Esophagus muscularis mucosa (tissue), 4 donors: ENCODE data around the gene C13orf46. TPM values are rescaled to one million over a fixed set of nuclear protein-coding genes. Genes with fewer than 3 reads are reported as not detected.

Experiments used
- DNase-seq: peaks from one replicate; pipeline ENCODE4 v3.0.0-alpha.2; 2017; ENCODE audit errors: extremely low spot score
- H3K27ac ChIP-seq, 4 donors: fragments of 200-600 bp; sonication (generic); replicated peaks in 1 of 4; 1 replicate in 3 of 4; 2 replicates in 1 of 4; pipeline ENCODE4 v1.5.1; 2016 to 2019; ENCODE audit warnings: mild to moderate bottlenecking in 1 of 4
- H3K27me3 ChIP-seq, 4 donors: fragments of 200-600 bp; sonication (generic); one replicate each; pipeline versions ENCODE4 v1.5.1 to v1.6.0; 2016 to 2019
- H3K36me3 ChIP-seq, 4 donors: fragments of 200-600 bp; sonication (generic); one replicate each; pipeline ENCODE4 v1.5.1; 2016 to 2019
- H3K4me1 ChIP-seq, 4 donors: fragments of 200-600 bp; sonication (generic); one replicate each; pipeline ENCODE4 v1.5.1; 2016 to 2019
- H3K4me3 ChIP-seq, 4 donors: fragments of 200-600 bp; sonication (generic); 1 replicate in 2 of 4; 2 replicates in 2 of 4; pipeline ENCODE4 v1.5.1; 2016 to 2019; ENCODE audit warnings: mild to moderate bottlenecking in 4 of 4, moderate library complexity in 1 of 4
- H3K9me3 ChIP-seq, 4 donors: fragments of 200-600 bp; sonication (generic); 1 replicate in 3 of 4; 2 replicates in 1 of 4; pipeline ENCODE4 v1.5.1; 2016 to 2019
- EP300 ChIP-seq: sonication (generic); formaldehyde crosslinking; IDR thresholded peaks from one replicate; pipeline ENCODE4 v1.6.1; 2017; ENCODE audit warnings: antibody characterized with exemption
- POLR2A ChIP-seq: fragments of 450-650 bp; IDR thresholded peaks from one replicate; pipeline ENCODE4 v1.6.1; 2017; ENCODE audit warnings: antibody characterized with exemption, moderate library complexity, mild to moderate bottlenecking, low read depth
- POLR2AphosphoS5 ChIP-seq, 2 donors: sonication (generic); formaldehyde crosslinking; IDR thresholded peaks; one replicate each; pipeline ENCODE4 v1.6.1; 2017; ENCODE audit warnings: antibody characterized with exemption in 2 of 2
- WGBS: methylation state at CpG from one replicate; pipeline ENCODE4 v1.1.5; 2018; 5-methylcytosine and 5-hydroxymethylcytosine counted together
- intact Hi-C: fragments of 100-400 bp; cut with DNase I; formaldehyde crosslinking; loops from one replicate; pipeline ENCODE4 v1.15.1; 2023
- total RNA-seq, 4 donors: library from RNA; depleted of rRNA; stranded (reverse); fragments of >200 nt; gene quantifications; one replicate each; pipeline versions ENCODE4 v1.1.0 to v1.2.1, GENCODE V29; 2016
- TF ChIP-seq, protein P1 (sequence below), 3 experiments: fragments of 200-600 bp in 2 of 3; fragments of 450-650 bp in 1 of 3; sonication (generic) in 2 of 3; IDR thresholded peaks; one replicate each; pipeline ENCODE4 v1.5.1; 2017 to 2019; ENCODE audit warnings: antibody characterized with exemption in 3 of 3, mild to moderate bottlenecking in 2 of 3, moderate library complexity in 1 of 3

Gene C13orf46
- total RNA-seq, 4 donors from 2014 or later, result 0.17 to 2.1 (median 0.89) TPM

DNA sequence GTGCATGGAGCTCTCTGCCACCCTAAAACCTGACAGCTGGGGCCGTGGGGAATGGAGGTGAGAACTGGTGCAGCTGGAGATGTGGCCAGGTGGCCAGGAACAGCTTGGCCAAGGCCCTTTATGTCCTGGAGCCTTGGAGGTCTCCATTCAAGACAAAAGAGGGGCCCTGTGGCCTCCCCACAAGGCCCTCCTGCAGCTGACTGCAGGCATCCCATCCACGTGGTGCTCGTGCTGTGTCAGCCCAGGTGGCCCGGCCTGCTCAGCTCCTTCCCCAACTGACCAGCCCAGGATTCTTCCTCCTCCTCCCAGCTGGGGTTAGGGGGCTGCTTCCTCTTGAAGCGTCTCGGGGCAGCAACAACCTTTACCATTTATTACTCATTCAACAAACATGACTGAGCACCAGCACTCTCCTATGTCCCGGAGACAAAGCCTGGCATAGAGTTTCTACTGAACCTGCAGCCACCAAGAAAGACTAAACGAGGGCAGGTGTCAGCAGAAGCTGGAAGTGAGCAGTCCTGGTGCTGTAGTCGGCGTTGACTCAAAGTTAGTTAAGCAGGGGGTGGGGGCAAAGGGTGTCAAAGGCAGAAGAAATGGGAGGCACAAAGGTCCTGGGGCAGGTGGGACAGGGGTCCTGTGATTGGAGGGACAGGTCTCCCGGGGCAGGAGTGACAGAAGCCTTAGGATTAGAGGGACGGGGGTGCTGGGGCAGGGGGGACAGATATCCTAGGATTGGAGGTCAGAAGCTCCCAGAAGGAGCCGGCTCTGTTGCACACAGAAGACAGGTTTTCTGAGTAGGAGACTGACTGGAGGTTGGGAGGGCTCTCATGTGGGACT lies 23.3 kb upstream of the C13orf46 start:
- H3K9me3 ChIP-seq, result no peaks in the 10 kb centered on the region
- peaks cover 0 to 20% (median 15%) of the 10 kb centered on the region in 4 donors for H3K4me1 ChIP-seq
- intact Hi-C loops, result no loop called here
- no peaks in the 10 kb centered on the region for H3K27me3 ChIP-seq
- H3K36me3 ChIP-seq, result peaks cover 11 to 78% (median 35%) of the 10 kb centered on the region in 4 donors
- TF ChIP-seq EP300, result no peak
- no peak for TF ChIP-seq POLR2A
- TF ChIP-seq, protein P1, sequence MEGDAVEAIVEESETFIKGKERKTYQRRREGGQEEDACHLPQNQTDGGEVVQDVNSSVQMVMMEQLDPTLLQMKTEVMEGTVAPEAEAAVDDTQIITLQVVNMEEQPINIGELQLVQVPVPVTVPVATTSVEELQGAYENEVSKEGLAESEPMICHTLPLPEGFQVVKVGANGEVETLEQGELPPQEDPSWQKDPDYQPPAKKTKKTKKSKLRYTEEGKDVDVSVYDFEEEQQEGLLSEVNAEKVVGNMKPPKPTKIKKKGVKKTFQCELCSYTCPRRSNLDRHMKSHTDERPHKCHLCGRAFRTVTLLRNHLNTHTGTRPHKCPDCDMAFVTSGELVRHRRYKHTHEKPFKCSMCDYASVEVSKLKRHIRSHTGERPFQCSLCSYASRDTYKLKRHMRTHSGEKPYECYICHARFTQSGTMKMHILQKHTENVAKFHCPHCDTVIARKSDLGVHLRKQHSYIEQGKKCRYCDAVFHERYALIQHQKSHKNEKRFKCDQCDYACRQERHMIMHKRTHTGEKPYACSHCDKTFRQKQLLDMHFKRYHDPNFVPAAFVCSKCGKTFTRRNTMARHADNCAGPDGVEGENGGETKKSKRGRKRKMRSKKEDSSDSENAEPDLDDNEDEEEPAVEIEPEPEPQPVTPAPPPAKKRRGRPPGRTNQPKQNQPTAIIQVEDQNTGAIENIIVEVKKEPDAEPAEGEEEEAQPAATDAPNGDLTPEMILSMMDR (IDR thresholded peaks at IDR 0.05), result no peak
- no peak for TF ChIP-seq POLR2AphosphoS5 (IDR thresholded peaks at IDR 0.05)
- no peak for DNase-seq
- WGBS, result 81% methylated on average over 11 of the region's 13 CpGs
- H3K4me3 ChIP-seq, result no peak overlapping the region
- peak overlapping the region in 2 of 4 donors; percentile 49 to 68 for H3K27ac ChIP-seq

DNA sequence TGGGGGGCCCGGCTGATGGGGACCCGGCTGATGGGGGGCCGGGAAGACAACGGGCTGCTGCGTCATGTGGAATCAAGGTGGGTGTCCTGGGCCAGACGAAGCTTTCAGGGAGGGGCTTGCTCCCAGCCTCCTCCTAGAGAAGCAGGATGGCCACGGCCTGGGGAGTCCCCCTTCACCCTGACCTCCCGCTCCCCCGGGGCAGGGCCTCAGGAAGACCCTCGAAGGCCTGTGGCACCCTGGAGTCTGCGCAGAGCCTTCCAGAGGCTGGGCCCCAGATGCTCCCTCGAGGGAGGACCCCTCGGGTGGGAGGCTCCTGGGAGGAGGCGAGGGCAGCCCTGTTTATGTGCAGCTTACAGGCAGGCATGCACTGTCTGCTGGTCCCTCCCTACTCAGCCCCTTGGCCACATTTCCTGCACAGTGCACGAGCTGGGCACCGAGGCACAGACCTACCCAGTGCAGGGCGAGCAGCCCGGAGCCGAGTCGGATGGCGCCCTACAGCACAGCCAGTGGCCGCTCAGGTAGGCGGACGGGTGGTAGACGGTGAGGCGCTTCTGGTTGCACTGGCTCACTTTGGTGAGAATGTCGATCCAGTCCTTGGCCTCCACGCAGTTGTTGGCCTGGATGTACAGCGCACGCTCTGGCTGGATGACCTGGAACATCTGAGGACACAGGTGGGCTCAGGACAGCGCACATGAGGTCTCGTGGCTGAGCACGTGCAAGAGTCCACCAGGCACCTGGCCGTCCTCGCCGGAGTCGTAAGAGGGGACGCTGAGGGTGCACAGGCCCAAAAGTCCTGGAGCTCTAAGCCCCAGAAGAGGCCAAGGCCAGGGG lies 22.4 kb upstream of the C13orf46 start:
- peaks cover 0 to 20% (median 15%) of the 10 kb centered on the region in 4 donors for H3K4me1 ChIP-seq
- H3K9me3 ChIP-seq, result no peaks in the 10 kb centered on the region
- H3K27ac ChIP-seq, result no peak overlapping the region
- H3K4me3 ChIP-seq, result no peak overlapping the region
- no peak for DNase-seq
- H3K36me3 ChIP-seq, result peaks cover 11 to 78% (median 33%) of the 10 kb centered on the region in 4 donors
- intact Hi-C loops, result no loop called here
- TF ChIP-seq EP300 (no peak), POLR2A (no peak), POLR2AphosphoS5 (IDR thresholded peaks at IDR 0.05) (no peak)
- TF ChIP-seq, protein P1 (IDR thresholded peaks at IDR 0.05), result no peak
- 95% methylated on average over 10 of the region's 38 CpGs for WGBS
- H3K27me3 ChIP-seq, result no peaks in the 10 kb centered on the region

DNA sequence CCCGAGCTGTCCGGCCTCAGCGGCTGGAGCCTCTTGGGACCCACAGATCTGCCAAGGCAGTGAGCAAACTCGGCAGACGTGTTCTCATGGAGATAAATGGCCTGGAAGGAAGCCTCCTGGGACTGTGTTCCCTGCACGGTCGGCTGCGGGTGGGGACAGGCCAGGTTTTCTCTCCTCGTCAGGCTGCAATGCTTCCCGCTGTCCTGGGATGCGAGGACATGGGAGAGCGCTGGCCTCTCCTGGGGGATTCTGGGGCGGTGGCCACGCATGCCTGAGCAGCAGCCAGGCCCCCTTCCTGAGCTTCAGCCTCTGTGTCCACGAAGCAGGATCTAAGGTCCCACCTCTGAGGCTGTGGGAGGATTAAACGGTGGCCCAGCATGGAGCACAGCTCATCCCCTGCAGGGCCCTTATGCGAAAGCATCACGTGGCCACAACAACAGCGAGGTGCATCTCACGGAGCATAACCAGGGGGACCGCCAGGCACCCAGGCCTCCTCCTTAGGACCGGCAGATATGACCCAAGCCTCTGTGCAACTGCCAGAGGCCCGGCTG lies 21.2 kb upstream of the C13orf46 start:
- DNase-seq, result no peak
- H3K27me3 ChIP-seq, result no peaks in the 10 kb centered on the region
- H3K4me1 ChIP-seq, result peaks cover 0 to 20% (median 15%) of the 10 kb centered on the region in 4 donors
- H3K36me3 ChIP-seq, result peaks cover 12 to 78% (median 33%) of the 10 kb centered on the region in 4 donors
- TF ChIP-seq POLR2AphosphoS5 (IDR thresholded peaks at IDR 0.05) (no peak), EP300 (no peak), POLR2A (no peak)
- TF ChIP-seq, protein P1 (IDR thresholded peaks at IDR 0.05), result no peak
- H3K9me3 ChIP-seq, result no peaks in the 10 kb centered on the region
- intact Hi-C loops, result no loop called here
- no peak overlapping the region for H3K27ac ChIP-seq
- WGBS, result 76% methylated on average over 8 of the region's 23 CpGs
- H3K4me3 ChIP-seq, result no peak overlapping the region

DNA sequence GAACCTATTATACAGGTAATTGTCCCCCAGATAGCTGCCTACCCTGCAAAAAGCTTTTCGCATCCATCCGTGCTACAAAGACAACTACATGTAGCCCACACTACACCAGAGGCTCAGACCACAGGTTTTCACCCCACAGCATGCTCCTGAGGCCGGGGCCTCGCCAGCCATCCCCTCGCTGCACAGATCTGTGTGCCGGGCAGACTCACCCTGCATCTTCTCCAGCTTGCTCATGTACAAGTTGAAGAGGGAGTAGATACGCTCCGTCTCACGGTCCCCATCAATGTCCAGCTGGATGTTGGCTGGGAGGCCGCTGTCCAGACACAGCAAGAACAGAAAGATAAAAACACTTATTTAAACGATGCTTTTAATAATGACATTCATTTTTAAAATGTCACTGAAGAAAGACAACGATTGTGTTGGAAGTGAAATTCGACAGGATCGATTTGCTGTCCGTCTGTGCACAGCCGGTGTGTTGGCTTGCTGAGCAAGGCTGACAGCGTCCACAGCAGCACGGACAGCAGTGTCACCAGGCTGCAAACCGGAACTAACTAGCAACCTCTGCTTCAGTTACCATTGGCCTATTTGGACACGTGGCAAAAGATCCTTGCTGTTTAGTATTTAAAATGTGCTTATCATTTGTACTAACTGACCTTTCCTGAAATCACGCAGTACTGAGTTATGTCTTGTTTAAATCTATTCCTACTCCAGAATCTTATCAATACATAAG lies 18.6 kb upstream of the C13orf46 start:
- H3K36me3 ChIP-seq, result peaks cover 13 to 65% (median 34%) of the 10 kb centered on the region in 4 donors
- DNase-seq, result no peak
- TF ChIP-seq EP300 (no peak), POLR2AphosphoS5 (IDR thresholded peaks at IDR 0.05) (no peak)
- TF ChIP-seq, protein P1 (IDR thresholded peaks at IDR 0.05), result no peak
- intact Hi-C loops, result no loop called here
- WGBS, result 95% methylated on average over 21 of the region's 21 CpGs
- peaks cover 0 to 6% (median 0%) of the 10 kb centered on the region in 4 donors for H3K4me1 ChIP-seq
- H3K4me3 ChIP-seq, result no peak overlapping the region
- no peaks in the 10 kb centered on the region for H3K9me3 ChIP-seq
- no peak overlapping the region for H3K27ac ChIP-seq
- H3K27me3 ChIP-seq, result no peaks in the 10 kb centered on the region
